MM.1S (cell line): ENCODE results near the gene DSTN.

Experiments
- DNase-seq: peaks from one replicate; pipeline ENCODE4 v3.0.0-alpha.2; 2015
- H2AFZ ChIP-seq: fragments of 300-600 bp; sonication (generic); 2 replicates; pipeline ENCODE4 v1.6.0; 2016; ENCODE audit warnings: antibody characterized with exemption, low read length
- H3F3A ChIP-seq: fragments of 300-600 bp; sonication (generic); 2 replicates; pipeline ENCODE4 v1.6.1; 2016; ENCODE audit warnings: mild to moderate bottlenecking, antibody characterized with exemption, low read length, moderate library complexity, mixed read lengths; ENCODE audit not compliant: insufficient read depth
- H3K27ac ChIP-seq: fragments of 300-600 bp; sonication (generic); 2 replicates; pipeline ENCODE4 v1.5.1; 2016; ENCODE audit warnings: mild to moderate bottlenecking, low read length
- H3K27me3 ChIP-seq: fragments of 300-600 bp; sonication (generic); replicated peaks from 2 replicates; pipeline ENCODE4 v1.6.0; 2016; ENCODE audit warnings: low read length; ENCODE audit not compliant: insufficient read depth
- H3K36me3 ChIP-seq: fragments of 300-600 bp; sonication (generic); replicated peaks from 2 replicates; pipeline ENCODE4 v1.6.1; 2016; ENCODE audit warnings: mild to moderate bottlenecking, low read length, mixed read lengths; ENCODE audit not compliant: insufficient read depth
- H3K4me1 ChIP-seq: fragments of 300-600 bp; sonication (generic); 2 replicates; pipeline ENCODE4 v1.6.1; 2016; ENCODE audit warnings: low read length, mixed read lengths
- H3K4me2 ChIP-seq: fragments of 300-600 bp; sonication (generic); 2 replicates; pipeline ENCODE4 v1.6.0; 2016; ENCODE audit warnings: low read depth, low read length
- H3K4me3 ChIP-seq: fragments of 300-600 bp; sonication (generic); 2 replicates; pipeline ENCODE4 v1.5.1; 2016; ENCODE audit warnings: low read length, mixed read lengths
- H3K79me2 ChIP-seq: fragments of 300-600 bp; sonication (generic); 2 replicates; pipeline ENCODE4 v1.6.1; 2016; ENCODE audit warnings: mixed run types, low read length, mixed read lengths
- H3K9ac ChIP-seq: fragments of 300-600 bp; sonication (generic); 2 replicates; pipeline ENCODE4 v1.6.1; 2016; ENCODE audit warnings: low read length, mixed read lengths
- H3K9me2 ChIP-seq: fragments of 300-600 bp; sonication (generic); replicated peaks from 2 replicates; pipeline ENCODE4 v1.6.1; 2016; ENCODE audit warnings: mild to moderate bottlenecking, low read length, mixed read lengths; ENCODE audit not compliant: insufficient read depth
- H3K9me3 ChIP-seq: fragments of 300-600 bp; sonication (generic); replicated peaks from 2 replicates; pipeline ENCODE4 v1.6.1; 2016; ENCODE audit warnings: mild to moderate bottlenecking, low read length, mixed read lengths; ENCODE audit not compliant: insufficient read depth
- H4K20me1 ChIP-seq: fragments of 300-600 bp; sonication (generic); 2 replicates; pipeline ENCODE4 v1.6.1; 2016; ENCODE audit warnings: mild to moderate bottlenecking, low read length, moderate library complexity, mixed read lengths; ENCODE audit not compliant: insufficient read depth
- EZH2 ChIP-seq: fragments of 300-600 bp; sonication (generic); optimal IDR thresholded peaks from 2 replicates; pipeline ENCODE3; 2017; ENCODE audit warnings: low read depth, mild to moderate bottlenecking, antibody characterized with exemption, low read length, mixed read lengths
- EZH2phosphoT487 ChIP-seq: fragments of 300-600 bp; sonication (generic); IDR thresholded peaks from 2 replicates; pipeline ENCODE4 v1.6.1; 2018; ENCODE audit warnings: antibody characterized with exemption, low read length
- TF ChIP-seq, protein P1 (sequence below): fragments of 300-600 bp; sonication (generic); IDR thresholded peaks from 2 replicates; pipeline ENCODE4 v1.5.1; 2016; ENCODE audit warnings: antibody characterized with exemption, low read length, mixed read lengths

DSTN gene

DNA sequence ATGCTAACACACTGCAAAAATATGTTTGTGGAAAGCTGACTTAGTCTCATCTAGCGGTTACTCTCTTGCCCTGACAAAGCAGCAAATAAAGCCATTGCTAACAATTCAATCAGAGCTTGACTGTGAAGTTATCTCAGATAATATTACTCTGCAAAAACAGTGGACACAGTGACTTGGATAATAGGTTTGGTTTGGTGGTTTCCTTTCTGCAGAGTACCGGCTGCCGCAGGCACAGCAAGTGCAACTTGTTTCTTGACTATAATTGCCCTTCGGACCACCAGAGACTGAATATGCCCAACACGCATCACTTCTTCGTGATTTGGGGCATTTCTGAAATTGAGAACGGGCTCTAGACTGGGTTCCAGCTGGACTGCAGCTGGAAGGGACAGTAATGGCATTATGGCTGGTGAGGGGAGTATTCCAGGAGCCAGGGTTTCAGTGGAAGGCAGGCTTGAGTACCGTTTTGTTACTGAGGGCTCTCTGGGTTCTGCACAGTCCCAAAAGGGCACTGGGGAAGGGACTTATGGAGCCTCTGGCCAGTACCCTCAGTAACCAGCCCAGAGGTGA is 40.0 kb downstream of the DSTN start:
- TF ChIP-seq EZH2phosphoT487 (no peak), EZH2 (no peak)
- TF ChIP-seq, protein P1, sequence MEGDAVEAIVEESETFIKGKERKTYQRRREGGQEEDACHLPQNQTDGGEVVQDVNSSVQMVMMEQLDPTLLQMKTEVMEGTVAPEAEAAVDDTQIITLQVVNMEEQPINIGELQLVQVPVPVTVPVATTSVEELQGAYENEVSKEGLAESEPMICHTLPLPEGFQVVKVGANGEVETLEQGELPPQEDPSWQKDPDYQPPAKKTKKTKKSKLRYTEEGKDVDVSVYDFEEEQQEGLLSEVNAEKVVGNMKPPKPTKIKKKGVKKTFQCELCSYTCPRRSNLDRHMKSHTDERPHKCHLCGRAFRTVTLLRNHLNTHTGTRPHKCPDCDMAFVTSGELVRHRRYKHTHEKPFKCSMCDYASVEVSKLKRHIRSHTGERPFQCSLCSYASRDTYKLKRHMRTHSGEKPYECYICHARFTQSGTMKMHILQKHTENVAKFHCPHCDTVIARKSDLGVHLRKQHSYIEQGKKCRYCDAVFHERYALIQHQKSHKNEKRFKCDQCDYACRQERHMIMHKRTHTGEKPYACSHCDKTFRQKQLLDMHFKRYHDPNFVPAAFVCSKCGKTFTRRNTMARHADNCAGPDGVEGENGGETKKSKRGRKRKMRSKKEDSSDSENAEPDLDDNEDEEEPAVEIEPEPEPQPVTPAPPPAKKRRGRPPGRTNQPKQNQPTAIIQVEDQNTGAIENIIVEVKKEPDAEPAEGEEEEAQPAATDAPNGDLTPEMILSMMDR = no peak
- Histone ChIP-seq H2AFZ (no peak overlapping the region), H3K9me3 (no peaks in the 10 kb centered on the region), H3F3A (peaks cover 35% of the 10 kb centered on the region), H3K4me2 (peak overlapping the region; percentile 16; the same call in 1 of the 2 replicates), H3K27ac (peak overlapping the region; percentile 52; the same call in 1 of the 2 replicates), H3K27me3 (no peaks in the 10 kb centered on the region), H3K4me3 (no peak overlapping the region), H4K20me1 (no peaks in the 10 kb centered on the region), H3K36me3 (no peaks in the 10 kb centered on the region), H3K79me2 (0 out of 2 replicates have a peak, but pooled peaks cover 6% of the 10 kb centered on the region), H3K9me2 (no peaks in the 10 kb centered on the region), H3K9ac (no peak overlapping the region), H3K4me1 (peaks cover 18% of the 10 kb centered on the region)
- no peak for DNase-seq

DNA sequence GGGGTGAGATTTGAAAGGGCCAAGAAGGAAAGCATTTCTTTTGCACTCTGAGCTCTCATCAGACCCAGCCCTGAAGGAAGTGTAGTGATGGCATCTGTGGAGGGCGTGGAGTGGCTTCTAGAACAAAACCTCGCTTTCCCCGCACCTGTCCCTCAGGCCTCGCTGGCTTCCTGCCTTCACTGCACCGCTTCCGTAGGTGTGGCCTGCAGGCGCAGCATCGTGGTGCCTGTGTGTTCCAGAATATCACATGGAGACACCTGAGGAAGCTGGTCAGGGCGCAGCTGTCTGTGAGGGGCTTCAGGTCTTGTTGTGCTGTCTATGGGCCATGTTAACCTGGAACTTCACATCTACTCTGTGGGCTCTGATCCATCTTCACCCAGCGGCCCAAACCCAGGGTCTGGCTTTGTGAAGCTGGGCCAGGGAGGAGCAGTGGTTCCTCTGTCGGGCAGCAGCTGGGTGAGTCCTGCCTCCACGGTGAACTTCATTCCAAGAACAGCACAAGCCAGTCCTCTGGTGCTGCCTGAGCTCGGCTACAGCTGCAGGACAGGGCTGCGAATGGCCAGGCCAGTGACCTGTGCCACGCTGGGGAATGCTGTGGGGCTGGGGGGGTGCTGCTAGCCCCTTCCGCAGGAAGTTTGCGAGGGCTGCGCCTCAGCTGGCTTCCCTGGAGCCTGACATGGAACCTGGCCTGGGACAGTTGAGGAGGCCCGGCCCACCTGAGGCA is 40.9 kb downstream of the DSTN start:
- peaks cover 43% of the 10 kb centered on the region for H3F3A ChIP-seq
- H2AFZ ChIP-seq = no peak overlapping the region
- peak overlapping the region; percentile 16; the same call in 1 of the 2 replicates for H3K4me2 ChIP-seq
- H4K20me1 ChIP-seq = no peaks in the 10 kb centered on the region
- H3K4me1 ChIP-seq = peaks cover 18% of the 10 kb centered on the region
- H3K9ac ChIP-seq = 0 out of 2 replicates have a peak overlapping the region, but pooled peaks have one; percentile 10
- H3K36me3 ChIP-seq = no peaks in the 10 kb centered on the region
- TF ChIP-seq EZH2 (no peak), EZH2phosphoT487 (no peak)
- TF ChIP-seq, protein P1 = no peak
- peak; percentile 71 for DNase-seq
- H3K9me2 ChIP-seq = no peaks in the 10 kb centered on the region
- no peaks in the 10 kb centered on the region for H3K9me3 ChIP-seq
- H3K79me2 ChIP-seq = 0 out of 2 replicates have a peak, but pooled peaks cover 6% of the 10 kb centered on the region
- no peak overlapping the region for H3K4me3 ChIP-seq
- no peaks in the 10 kb centered on the region for H3K27me3 ChIP-seq
- peak overlapping the region; percentile 52; the same call in 1 of the 2 replicates for H3K27ac ChIP-seq

DNA sequence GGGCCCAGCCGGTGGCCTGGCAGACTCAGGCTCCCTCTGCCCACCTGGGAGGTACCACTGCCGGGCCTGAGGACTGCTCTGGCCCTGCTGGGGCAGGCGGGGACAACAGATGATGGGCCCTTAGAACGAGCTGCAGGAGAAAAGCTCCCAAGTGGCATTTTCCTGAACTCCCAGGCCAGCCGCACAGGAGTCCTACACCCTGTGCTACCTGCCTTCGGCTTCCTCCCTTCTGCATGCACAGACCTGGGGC is 41.3 kb downstream of the DSTN start:
- Histone ChIP-seq H3K4me2 (peak overlapping the region; percentile 16; the same call in 1 of the 2 replicates), H3F3A (peaks cover 43% of the 10 kb centered on the region), H3K9me2 (no peaks in the 10 kb centered on the region), H3K4me1 (peaks cover 18% of the 10 kb centered on the region), H3K79me2 (0 out of 2 replicates have a peak, but pooled peaks cover 6% of the 10 kb centered on the region), H3K9ac (no peak overlapping the region), H3K9me3 (no peaks in the 10 kb centered on the region), H4K20me1 (no peaks in the 10 kb centered on the region), H2AFZ (no peak overlapping the region), H3K27ac (peak overlapping the region; percentile 52; the same call in 1 of the 2 replicates), H3K27me3 (no peaks in the 10 kb centered on the region), H3K4me3 (no peak overlapping the region), H3K36me3 (no peaks in the 10 kb centered on the region)
- no peak for DNase-seq
- TF ChIP-seq, protein P1 = no peak
- TF ChIP-seq EZH2phosphoT487 = no peak
- TF ChIP-seq EZH2 = no peak
